GM21576 (cell line): ENCODE results near the gene ERN2.
"Not testable (repeated sequence)": the region's sequence is repeated elsewhere in the genome, so short reads cannot be mapped to it uniquely, and the experiment has no call there.

Experiments used
- ATAC-seq: cut with Tn5 transposase; IDR thresholded peaks from one replicate; pipeline ENCODE4 v1.9.1; 2021; ENCODE audit warnings: mild to moderate bottlenecking, moderate library complexity; ENCODE audit not compliant: unreplicated experiment

ERN2 gene

DNA sequence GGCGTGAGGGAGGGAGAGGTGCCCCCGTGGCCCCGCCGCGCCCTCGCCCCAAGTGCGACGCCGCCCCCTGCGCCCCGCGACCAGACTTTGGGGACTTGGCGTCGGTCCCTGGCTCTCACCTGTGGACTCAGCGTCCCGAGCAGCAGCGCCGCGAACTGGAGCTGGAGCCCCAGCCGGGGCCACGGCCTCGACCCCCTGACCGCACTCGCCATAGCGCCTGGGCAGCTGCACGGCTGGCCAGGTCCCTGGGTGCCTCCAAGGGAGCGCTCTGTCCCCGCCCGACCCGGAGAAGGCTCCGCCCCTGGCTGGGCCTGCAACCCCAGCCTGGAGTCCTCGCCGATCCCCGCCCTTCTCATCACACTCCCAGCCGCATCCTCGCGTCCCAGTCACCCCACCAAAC, at the start of gene ERN2:
TSS of gene ERN2 (minus strand) at position 247 of the 400 bp plus-strand sequence. CDS start at position 212, 35 bp downstream.
- no peak for ATAC-seq

DNA sequence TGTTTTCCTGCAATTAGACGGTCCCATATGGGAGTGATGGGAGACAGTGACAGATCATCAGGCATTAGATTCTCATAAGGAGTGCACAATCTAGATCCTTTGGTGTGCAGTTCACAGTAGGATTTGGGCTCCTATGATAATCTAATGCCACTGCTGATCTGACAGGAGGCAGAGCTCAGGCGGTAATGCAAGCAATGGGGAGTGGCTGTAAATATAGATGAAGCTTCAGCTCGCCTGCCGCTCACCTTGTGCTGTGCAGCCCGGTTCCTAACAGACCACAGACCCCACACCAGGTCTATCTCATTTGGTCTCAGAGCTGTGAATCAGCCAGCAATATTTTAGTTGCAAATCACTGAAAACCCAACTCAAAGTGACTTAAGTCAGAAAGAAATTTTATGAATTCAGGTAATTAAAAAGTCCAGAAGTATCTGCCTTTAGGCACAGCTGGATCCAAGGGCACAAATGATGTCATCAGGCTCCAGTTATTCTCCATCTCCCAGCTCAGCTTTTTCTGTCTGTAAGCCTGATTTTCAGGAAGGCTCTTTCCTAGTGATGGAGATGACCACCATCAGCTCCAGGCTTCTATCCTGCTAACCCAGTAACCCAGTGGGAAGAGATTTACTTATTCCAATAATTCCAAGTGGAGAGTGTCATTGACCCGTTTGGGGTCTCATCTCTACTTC, 45.1 kb upstream of the ERN2 start:
- no peak for ATAC-seq

DNA sequence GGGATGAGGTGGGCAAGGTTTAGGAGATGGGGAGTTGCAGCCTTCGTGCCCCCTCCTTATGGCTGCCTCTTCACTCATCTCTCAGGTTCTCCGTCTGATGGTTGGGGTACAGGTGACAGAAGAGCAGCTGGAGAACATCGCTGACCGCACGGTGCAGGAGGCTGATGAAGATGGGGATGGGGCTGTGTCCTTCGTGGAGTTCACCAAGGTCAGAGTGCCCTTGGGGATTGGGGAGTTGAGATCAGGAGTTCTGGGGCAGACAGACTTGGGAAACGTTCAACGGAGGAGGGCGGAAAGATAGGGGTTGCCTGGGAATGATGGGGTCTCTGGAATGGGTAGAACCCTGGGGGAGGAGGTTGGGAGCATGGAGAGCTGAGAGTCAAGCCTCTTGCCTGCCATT, 44.1 kb upstream of the ERN2 start:
- no peak for ATAC-seq

DNA sequence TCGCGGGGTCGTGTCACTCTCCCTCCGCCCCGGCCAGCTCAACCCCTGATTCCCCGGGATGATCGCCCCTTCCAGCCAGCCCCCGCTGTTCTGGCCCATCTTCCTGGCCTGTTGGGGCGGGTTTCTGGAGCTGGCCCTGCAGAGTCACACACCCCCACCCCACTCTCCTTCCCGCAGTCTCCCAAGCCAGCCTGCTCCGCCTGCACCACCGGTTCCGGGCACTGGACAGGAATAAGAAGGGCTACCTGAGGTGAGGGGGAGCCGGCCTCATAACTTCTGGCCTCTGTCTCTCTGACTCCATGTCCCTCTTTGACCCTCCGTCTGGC, 42.4 kb upstream of the ERN2 start:
- ATAC-seq, result no peak

DNA sequence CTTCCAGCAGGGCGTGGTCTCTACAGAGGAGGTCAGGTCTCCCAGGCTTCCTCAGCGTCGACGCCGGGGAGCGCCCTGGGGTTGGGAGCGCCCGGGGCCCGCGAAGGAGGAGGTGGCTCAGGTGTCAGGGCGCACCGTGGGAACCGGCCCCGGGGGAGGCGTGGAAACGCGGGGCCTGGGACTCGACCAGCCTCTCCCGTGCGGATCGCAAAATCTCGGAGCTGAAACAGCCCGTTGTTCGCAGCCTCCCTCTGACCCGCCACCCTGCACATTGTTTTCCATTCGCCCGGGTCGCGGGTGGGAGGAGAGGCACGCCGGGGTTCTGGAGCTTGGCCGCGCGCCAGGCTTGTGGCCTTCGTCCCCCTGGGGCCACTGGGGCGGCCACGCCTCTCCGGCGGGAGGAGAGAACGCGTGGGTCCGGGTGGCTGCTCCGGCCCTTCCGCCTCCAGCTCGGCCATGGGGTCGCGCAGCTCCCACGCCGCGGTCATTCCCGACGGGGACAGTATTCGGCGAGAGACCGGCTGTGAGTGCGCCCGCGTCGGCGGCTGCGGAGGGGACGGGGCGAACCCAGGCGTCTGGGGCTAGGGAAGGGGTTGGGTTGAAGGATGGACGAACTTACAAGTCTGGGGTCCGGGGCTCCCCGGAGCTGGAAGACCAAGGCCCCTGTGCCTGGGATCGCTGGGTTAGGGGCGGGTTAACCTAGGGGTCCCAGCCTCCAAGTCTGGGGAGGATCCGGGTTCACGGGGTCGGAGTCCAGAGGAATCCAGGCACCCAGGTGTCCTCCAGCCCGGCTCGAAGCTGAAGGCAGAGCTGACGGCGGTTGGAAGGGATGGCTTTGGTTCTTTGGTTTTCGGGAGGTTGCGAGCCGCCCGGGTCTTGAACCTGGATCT, 41.8 kb upstream of the ERN2 start, which contains the start of gene CHP2:
TSS of gene CHP2 (plus strand) at position 433 of the 890 bp plus-strand sequence. CDS start at position 457, 24 bp downstream.
- ATAC-seq, result no peak

DNA sequence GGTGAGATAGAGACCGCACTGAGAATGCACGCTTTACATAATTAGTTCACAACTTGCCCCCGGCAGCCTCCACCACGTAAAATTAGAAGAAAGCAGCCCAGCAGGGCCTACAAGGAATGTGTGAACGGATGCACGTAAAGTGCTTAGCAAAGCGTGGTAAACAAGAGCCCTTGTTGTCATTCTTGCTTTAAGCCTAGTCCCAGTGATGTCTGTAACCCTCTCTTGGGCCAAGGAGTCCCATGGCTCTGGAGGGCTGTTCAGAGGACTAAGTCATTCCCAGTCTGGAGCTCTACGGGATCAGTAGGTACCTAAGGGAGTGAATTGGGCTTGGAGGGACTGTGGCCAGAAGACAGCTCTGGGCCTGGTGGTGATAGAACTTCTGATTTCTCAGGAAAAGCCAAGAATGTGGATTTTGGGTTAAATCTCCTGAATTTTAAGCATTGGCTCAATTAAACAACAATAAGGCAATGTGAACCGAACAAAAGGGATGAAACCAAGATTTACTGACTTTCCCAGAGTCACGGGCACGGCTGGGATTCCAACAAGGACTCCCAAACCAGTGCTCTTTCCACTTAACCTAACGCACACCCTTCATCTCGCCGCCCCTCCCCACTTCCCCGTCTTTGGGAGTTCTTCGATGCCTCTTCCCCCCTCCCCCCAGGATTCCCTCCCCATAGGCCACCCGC, 41.0 kb upstream of the ERN2 start:
- no peak for ATAC-seq

DNA sequence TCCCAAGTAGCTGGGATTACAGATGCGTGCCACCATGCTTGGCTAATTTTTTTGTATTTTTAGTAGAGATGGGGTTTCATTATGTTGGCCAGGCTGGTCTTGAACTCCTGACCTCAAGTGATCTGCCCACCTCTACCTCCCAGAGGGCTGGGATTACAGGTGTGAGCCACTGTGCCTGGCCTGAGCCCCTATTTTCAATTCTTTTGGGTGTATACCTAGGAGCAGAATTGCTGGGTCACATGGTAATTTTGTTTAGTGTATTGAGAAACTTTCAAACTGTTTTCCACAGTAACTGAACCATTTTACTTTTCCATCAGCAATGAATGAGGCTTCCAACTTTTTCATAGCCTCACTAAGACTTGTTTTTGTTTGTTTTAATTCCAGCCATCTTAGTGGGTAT, 38.0 kb upstream of the ERN2 start:
- not testable (repeated sequence) for ATAC-seq

DNA sequence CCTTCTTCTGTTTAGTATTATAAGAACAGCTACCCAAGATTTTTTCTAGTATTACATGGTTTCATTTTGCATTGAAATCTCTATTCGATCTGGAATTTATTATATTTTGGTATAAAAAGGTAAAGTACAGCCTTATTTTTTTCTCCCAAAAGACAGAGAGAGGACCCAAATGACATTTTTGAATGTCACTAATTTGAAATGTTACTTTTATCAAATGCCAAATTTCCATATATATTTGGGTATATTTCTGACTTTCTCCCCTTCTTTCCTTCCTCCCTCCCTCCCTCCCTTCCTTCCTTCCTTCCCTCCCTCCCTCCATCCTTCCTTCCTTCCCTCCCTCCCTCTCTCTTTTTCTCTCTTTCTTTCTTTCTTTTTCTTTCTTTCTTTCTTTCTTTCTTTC, 35.6 kb upstream of the ERN2 start:
- no peak for ATAC-seq

DNA sequence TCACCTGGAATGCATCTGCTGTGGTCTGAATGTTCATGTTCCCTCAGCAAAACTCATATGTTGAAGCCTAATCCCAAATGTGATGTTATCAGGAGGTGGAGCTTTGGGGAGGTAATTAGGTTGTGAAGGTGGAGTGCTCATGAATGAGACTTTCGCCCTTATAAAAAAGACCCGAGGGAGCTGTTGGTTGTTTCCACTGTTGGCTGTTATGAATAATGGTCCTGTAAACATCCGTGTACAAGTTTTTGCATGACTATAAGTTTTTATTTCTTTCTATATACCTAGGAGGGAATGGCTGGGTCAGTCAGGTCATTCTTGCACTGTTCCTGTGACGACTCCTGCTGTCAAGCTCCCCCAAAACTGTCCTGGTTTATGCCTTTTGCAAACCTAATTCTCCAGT, 32.2 kb upstream of the ERN2 start:
- no peak for ATAC-seq

DNA sequence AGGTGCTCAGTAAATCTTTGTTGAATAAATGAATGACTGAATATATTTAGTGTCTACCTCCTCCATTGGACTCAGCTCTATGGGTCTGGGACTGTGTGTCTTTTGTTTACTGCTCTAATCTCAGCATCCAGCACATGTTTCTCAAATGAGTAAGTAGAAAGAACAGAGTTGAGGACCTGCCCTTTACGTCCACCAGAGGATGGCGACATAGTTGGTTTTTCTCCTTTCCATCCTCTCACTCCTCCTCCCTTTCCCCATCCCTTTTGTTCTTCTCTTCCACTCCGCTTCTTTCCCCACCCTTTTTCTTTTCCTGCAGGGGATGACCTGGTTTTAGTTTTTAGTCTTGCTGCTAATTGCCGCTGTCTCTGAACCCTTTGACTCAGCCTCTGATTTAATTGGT, 29.7 kb upstream of the ERN2 start:
- ATAC-seq, result no peak

DNA sequence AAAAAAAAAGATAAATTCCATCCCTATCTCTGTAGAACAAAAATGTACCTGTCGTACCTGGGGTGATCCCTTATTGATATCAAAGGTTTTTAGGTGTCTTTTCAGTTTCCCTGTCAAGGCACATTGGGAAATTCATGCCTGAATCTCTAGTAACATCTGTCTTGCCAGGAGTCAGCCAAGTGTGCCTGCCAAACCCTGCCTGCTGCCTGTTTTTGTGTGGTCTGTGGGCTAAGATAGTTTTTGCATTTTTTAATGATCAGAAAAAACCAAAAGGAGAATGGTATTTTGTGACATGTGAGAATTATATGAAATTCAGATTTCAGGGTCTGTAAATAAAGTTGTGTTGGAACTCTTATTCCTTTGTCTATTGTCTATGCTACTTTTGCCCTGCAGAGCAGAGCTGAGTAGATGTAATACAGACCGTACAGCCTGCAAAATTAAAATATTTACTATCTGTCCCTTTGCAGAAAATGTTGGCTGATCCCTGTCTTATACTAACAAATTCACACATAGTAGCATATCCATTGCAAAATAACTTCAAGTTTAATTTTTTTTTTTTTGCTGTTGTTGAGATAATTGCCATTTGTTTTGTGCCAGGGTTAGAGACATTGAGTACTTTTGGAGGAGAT, 28.8 kb upstream of the ERN2 start:
- no peak for ATAC-seq

DNA sequence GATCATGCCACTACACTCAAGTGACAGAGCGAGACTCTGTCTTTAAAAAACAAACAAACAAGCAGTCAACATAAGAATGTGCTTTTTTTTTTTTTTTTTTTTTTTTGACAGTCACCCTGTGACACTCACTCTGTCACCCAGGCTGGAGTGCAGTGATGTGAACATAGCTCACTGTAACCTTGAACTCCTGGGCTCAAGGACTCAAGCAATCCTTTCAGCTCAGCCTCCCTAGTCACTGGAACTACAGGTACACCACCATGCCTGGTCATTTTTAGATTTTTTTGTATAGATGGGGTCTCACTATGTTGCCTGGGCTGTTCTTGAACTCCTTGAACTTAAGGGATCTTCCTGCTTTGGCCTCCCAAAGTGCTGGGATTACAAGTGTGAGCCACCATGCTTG, 26.5 kb upstream of the ERN2 start:
- ATAC-seq, result no peak

DNA sequence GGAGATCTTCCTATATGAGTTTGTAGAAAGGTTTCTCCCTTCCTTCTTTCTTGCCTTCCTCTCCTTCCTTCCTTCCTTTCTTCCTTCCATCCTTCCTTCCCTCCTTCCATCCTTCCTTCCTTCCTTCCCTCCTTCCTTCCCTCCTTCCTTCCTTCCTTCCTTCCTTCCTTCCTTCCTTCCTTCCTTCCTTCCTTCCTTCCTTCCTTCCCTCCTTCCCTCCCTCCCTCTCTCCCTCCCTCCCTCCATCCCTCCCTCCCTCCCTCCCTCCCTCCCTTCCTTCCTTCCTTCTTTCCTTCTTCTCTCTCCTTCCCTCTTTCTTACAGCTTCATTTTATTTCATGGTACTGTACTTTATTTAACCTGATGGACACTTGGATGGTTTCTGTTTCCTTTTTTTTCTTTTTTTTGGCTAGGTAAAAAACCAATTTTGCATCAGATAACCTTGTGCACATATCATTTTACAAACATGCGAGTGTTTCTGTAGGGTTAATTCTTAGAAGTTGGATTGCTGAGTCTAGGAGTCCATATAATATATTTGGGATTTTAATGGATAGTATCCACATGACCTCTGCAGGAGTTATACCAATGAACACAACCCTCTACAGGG, 24.5 kb upstream of the ERN2 start:
- ATAC-seq, result not testable (repeated sequence)

DNA sequence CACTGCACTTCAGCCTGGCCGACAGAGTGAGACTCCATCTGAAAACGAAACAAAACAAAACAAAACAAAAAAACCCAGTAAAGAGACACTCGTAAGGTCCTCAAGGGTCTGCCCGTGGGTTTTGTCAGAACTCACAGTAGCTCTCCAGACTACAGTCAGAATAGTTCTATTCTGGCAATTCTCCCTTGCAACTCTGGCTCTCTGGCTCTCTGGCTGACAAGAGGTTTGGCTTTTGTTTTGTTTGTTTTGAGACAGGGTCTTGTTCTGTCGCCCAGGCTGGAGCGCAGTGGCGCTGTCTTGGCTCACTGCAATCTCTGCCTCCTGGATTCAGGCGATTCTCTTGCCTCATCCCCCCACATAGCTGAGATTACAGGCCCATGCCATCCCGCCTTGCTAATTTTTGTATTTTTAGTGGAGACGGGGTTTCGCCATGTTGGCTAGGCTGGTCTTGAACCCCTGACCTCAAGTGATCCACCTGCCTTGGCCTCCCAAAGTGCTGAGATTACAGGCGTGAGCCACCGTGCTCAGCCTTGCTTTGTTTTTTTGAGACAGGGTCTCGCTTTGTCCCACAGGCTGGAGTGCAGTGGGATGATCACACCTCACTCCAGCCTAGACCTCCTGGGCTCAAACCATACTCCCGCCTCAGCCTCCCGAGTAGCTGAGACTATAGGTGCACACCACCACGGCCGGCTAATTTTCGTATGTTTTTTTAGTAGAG, 21.3 kb upstream of the ERN2 start:
- no peak for ATAC-seq

DNA sequence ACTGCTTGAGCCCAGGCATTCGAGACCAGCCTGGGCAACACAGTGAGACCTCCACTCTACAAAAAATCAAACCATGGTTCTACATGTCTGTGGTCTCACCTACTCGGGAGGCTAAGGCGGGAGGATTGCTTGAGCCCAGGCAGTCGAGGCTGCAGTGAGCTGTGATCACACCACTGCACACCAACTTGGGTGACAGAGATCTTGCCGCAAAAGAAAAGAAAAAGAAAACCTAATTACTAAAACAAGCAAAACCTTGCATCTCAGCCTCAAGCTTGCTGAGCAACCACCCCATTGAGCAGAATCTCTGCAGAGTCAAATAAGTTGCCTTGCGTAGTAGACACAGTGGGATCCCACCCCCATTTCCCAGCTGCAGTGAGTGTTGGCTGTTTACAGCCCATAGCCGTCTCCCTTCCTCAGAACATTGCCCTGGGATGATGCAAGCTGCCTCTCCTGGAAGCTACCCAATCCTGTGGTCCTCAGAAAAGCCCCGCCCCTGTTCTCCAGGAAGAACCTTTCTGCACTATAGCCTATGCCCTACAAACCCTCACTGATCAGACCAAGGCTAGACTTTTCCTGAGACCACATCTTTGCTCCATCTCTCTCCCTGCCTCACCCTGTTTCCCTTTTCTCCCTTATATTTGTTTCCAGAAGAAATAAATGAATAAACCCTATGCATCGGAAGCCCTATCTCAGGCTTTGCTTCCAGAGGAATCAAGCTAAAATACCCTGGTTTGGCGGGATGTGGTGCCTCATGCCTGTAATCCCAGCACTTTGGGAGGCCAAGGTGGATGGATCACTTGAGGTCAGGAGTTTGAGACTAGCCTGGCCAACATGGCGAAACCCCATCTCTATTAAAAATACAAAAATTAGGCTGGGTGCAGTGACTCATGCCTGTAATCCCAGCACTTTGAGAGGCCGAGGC, 16.7 kb upstream of the ERN2 start:
- ATAC-seq, result no peak

DNA sequence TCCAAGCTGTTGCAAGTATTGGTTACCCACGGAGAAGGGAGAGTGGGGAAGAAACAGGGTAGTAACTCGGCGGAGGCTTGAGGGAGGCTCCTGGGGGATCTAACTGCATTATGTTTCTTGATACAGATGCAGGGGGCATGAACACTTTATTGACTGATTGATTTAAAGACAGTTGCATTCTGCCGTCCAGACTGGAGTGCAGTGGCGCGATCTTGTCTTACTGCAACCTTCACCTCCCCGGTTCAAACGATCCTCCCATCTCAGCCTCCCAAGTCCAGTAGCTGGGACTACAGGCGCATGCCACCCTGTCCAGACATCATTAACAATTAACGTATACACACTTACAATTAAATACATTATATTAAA, 15.1 kb upstream of the ERN2 start:
- ATAC-seq, result no peak

DNA sequence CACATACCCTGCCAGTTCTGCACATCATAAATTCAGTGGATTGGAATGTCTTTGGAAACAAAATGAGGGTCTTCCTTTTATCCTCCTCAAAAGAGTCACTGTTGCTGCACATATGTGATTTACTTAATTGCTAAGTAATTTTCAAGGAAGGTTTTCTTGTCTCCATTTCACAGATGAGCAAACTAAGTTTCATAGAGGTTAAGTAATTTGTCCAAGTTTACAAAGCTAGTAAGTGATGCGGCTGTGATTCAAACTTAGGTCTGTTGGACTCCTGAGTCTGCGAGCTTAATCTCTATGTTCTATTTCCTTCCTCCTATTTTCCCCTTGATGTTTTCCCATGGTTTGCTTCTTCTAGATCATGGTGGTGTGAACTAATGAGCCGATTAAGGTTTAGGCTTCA, 13.7 kb upstream of the ERN2 start:
- ATAC-seq, result no peak

DNA sequence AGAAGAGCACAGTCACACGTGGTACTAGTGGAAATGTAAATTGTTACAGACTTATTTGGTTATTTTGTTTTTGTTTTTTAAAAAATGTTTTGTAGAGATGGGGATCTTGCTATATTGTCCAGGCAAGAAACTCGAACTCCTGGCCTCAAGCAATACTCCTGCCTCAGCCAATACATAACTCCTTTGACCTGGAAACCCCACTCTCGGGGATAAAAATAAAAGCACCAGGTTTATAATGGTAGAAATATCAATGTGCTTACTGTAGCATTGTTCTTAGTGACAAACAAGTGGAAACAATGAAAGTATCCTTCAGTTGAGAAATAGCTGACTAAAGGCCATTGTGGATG, 11.7 kb upstream of the ERN2 start:
- ATAC-seq, result no peak

DNA sequence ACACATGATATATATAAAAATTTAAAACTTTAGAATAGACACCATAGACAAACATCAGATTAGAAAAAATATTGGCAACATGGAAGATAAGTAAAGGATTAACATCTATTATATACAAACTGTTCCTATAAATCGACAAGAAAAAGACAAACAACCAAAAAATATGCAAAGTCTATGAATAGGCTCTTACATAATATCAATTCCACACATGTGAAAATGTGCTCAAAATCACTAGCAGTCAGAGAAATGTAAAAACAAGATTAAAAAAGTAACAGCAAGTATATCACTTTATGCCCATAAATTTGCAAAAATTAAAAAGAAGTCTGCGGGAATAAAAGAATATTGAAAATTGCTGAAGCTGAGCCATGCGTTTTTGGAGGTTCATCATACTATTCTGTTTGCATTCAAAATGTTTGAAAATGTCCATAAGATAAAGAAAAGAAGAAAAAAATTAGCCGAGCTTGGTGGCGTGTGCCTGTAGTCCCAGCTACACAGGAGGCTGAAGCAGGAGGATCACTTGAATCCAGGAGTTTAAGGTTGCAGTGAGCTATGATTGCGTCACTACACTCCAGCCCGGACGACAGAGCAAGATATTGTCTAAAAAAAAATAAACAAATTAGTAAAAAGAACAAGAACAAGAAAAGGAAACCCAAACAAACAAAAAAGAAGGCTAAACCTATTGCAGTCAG, 11.2 kb upstream of the ERN2 start:
- no peak for ATAC-seq
